Skeletal muscle satellite cell (primary cell): Measurements from ENCODE around the gene TMC1.

Experiments
- H3K27me3 ChIP-seq: 2 replicates; pipeline ENCODE4 v1.7.0; 2013; ENCODE audit warnings: low read length; ENCODE audit not compliant: control insufficient read depth, insufficient read depth
- H3K36me3 ChIP-seq: 2 replicates; pipeline ENCODE4 v1.7.0; 2013; ENCODE audit warnings: mild to moderate bottlenecking, control low read depth, low read length; ENCODE audit not compliant: insufficient read depth
- H3K4me1 ChIP-seq: 2 replicates; pipeline ENCODE4 v1.7.0; 2013; ENCODE audit warnings: low read length; ENCODE audit not compliant: control insufficient read depth, insufficient read depth
- H3K4me2 ChIP-seq: 2 replicates; pipeline ENCODE4 v1.7.0; 2013; ENCODE audit warnings: mild to moderate bottlenecking, low read length
- H3K4me3 ChIP-seq: 2 replicates; pipeline ENCODE4 v1.7.0; 2013; ENCODE audit warnings: low read length
- H3K9ac ChIP-seq: 2 replicates; pipeline ENCODE4 v1.7.0; 2013; ENCODE audit warnings: mild to moderate bottlenecking, low read depth, low read length, moderate library complexity
- H3K9me3 ChIP-seq: replicated peaks from 2 replicates; pipeline ENCODE4 v1.7.0; 2013; ENCODE audit warnings: mild to moderate bottlenecking, control low read depth, low read length

The TMC1 gene

GRCh38 chr9:72627147-72627546 lies 105.7 kb downstream of the TMC1 start:
- H3K9me3 ChIP-seq = peaks cover 6% of the 10 kb centered on the region
- H3K27me3 ChIP-seq = no peaks in the 10 kb centered on the region
- no peaks in the 10 kb centered on the region for H3K36me3 ChIP-seq
- H3K4me2 ChIP-seq = no peak overlapping the region
- H3K9ac ChIP-seq = no peak overlapping the region
- no peak overlapping the region for H3K4me3 ChIP-seq
- no peaks in the 10 kb centered on the region for H3K4me1 ChIP-seq

GRCh38 chr9:72627956-72628540 lies 106.6 kb downstream of the TMC1 start:
- H3K4me2 ChIP-seq = no peak overlapping the region
- peaks cover 8% of the 10 kb centered on the region for H3K9me3 ChIP-seq
- no peak overlapping the region for H3K9ac ChIP-seq
- H3K36me3 ChIP-seq = no peaks in the 10 kb centered on the region
- H3K4me3 ChIP-seq = no peak overlapping the region
- no peaks in the 10 kb centered on the region for H3K4me1 ChIP-seq
- no peaks in the 10 kb centered on the region for H3K27me3 ChIP-seq

GRCh38 chr9:72633966-72634365 lies 112.6 kb downstream of the TMC1 start:
- no peak overlapping the region for H3K4me2 ChIP-seq
- peaks cover 17% of the 10 kb centered on the region for H3K9me3 ChIP-seq
- no peak overlapping the region for H3K4me3 ChIP-seq
- no peak overlapping the region for H3K9ac ChIP-seq
- no peaks in the 10 kb centered on the region for H3K27me3 ChIP-seq
- peaks cover 3% of the 10 kb centered on the region for H3K4me1 ChIP-seq
- H3K36me3 ChIP-seq = no peaks in the 10 kb centered on the region

- Histone ChIP-seq H3K36me3 (no peaks in the 10 kb centered on the region), H3K4me3 (no peak overlapping the region), H3K9ac (no peak overlapping the region), H3K9me3 (peaks cover 17% of the 10 kb centered on the region), H3K4me1 (peaks cover 3% of the 10 kb centered on the region), H3K4me2 (no peak overlapping the region), H3K27me3 (no peaks in the 10 kb centered on the region)
Observed at GRCh38 chr9:72635197-72635596, 113.8 kb downstream of the TMC1 start.

- Histone ChIP-seq H3K9ac (no peak overlapping the region), H3K4me2 (no peak overlapping the region), H3K9me3 (peaks cover 16% of the 10 kb centered on the region), H3K4me1 (peaks cover 3% of the 10 kb centered on the region), H3K27me3 (no peaks in the 10 kb centered on the region), H3K4me3 (no peak overlapping the region), H3K36me3 (no peaks in the 10 kb centered on the region)
Observed at GRCh38 chr9:72636621-72637020, 115.2 kb downstream of the TMC1 start.

- no peak overlapping the region for H3K9ac ChIP-seq
- no peaks in the 10 kb centered on the region for H3K36me3 ChIP-seq
- no peak overlapping the region for H3K4me3 ChIP-seq
- no peaks in the 10 kb centered on the region for H3K27me3 ChIP-seq
- no peaks in the 10 kb centered on the region for H3K9me3 ChIP-seq
- H3K4me2 ChIP-seq = no peak overlapping the region
- no peaks in the 10 kb centered on the region for H3K4me1 ChIP-seq
Observed at GRCh38 chr9:72643651-72644050, 122.2 kb downstream of the TMC1 start.

GRCh38 chr9:72646061-72646460 lies 124.7 kb downstream of the TMC1 start:
- Histone ChIP-seq H3K9me3 (no peaks in the 10 kb centered on the region), H3K4me1 (no peaks in the 10 kb centered on the region), H3K36me3 (no peaks in the 10 kb centered on the region), H3K27me3 (no peaks in the 10 kb centered on the region), H3K9ac (no peak overlapping the region), H3K4me3 (no peak overlapping the region), H3K4me2 (no peak overlapping the region)

GRCh38 chr9:72648324-72649126 lies 127.1 kb downstream of the TMC1 start:
- Histone ChIP-seq H3K27me3 (no peaks in the 10 kb centered on the region), H3K9me3 (no peaks in the 10 kb centered on the region), H3K4me2 (no peak overlapping the region), H3K36me3 (no peaks in the 10 kb centered on the region), H3K4me3 (no peak overlapping the region), H3K9ac (no peak overlapping the region), H3K4me1 (no peaks in the 10 kb centered on the region)

GRCh38 chr9:72649127-72649442 lies 127.7 kb downstream of the TMC1 start:
- Histone ChIP-seq H3K9ac (no peak overlapping the region), H3K36me3 (no peaks in the 10 kb centered on the region), H3K4me1 (no peaks in the 10 kb centered on the region), H3K4me3 (no peak overlapping the region), H3K27me3 (no peaks in the 10 kb centered on the region), H3K9me3 (no peaks in the 10 kb centered on the region), H3K4me2 (no peak overlapping the region)

- H3K9ac ChIP-seq = no peak overlapping the region
- no peaks in the 10 kb centered on the region for H3K9me3 ChIP-seq
- H3K4me3 ChIP-seq = no peak overlapping the region
- no peak overlapping the region for H3K4me2 ChIP-seq
- no peaks in the 10 kb centered on the region for H3K4me1 ChIP-seq
- H3K27me3 ChIP-seq = no peaks in the 10 kb centered on the region
- no peaks in the 10 kb centered on the region for H3K36me3 ChIP-seq
Observed at GRCh38 chr9:72650206-72650605, 128.8 kb downstream of the TMC1 start.

GRCh38 chr9:72656021-72656420 lies 134.6 kb downstream of the TMC1 start:
- H3K27me3 ChIP-seq = no peaks in the 10 kb centered on the region
- no peaks in the 10 kb centered on the region for H3K9me3 ChIP-seq
- H3K36me3 ChIP-seq = no peaks in the 10 kb centered on the region
- H3K9ac ChIP-seq = no peak overlapping the region
- no peak overlapping the region for H3K4me3 ChIP-seq
- H3K4me1 ChIP-seq = peaks cover 2% of the 10 kb centered on the region
- H3K4me2 ChIP-seq = no peak overlapping the region

- Histone ChIP-seq H3K27me3 (no peaks in the 10 kb centered on the region), H3K4me2 (no peak overlapping the region), H3K4me1 (peaks cover 10% of the 10 kb centered on the region), H3K36me3 (no peaks in the 10 kb centered on the region), H3K4me3 (no peak overlapping the region), H3K9me3 (no peaks in the 10 kb centered on the region), H3K9ac (no peak overlapping the region)
Observed at GRCh38 chr9:72657023-72657422, 135.6 kb downstream of the TMC1 start.
